GM18505 (cell line): ENCODE measurements around the gene MPHOSPH10.
"Not testable (repeated sequence)": the region's sequence is repeated elsewhere in the genome, so short reads cannot be mapped to it uniquely, and the experiment has no call there.

Experiments
- ATAC-seq: cut with Tn5 transposase; IDR thresholded peaks from one replicate; pipeline ENCODE4 v1.9.1; 2021; ENCODE audit not compliant: unreplicated experiment
- POLR2A ChIP-seq: IDR thresholded peaks from 4 replicates; pipeline ENCODE4 v1.6.1; 2011; ENCODE audit warnings: borderline replicate concordance; ENCODE audit not compliant: insufficient read depth, insufficient read length; ENCODE audit errors: extremely low read depth

The MPHOSPH10 gene, protein sequence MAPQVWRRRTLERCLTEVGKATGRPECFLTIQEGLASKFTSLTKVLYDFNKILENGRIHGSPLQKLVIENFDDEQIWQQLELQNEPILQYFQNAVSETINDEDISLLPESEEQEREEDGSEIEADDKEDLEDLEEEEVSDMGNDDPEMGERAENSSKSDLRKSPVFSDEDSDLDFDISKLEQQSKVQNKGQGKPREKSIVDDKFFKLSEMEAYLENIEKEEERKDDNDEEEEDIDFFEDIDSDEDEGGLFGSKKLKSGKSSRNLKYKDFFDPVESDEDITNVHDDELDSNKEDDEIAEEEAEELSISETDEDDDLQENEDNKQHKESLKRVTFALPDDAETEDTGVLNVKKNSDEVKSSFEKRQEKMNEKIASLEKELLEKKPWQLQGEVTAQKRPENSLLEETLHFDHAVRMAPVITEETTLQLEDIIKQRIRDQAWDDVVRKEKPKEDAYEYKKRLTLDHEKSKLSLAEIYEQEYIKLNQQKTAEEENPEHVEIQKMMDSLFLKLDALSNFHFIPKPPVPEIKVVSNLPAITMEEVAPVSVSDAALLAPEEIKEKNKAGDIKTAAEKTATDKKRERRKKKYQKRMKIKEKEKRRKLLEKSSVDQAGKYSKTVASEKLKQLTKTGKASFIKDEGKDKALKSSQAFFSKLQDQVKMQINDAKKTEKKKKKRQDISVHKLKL

DNA sequence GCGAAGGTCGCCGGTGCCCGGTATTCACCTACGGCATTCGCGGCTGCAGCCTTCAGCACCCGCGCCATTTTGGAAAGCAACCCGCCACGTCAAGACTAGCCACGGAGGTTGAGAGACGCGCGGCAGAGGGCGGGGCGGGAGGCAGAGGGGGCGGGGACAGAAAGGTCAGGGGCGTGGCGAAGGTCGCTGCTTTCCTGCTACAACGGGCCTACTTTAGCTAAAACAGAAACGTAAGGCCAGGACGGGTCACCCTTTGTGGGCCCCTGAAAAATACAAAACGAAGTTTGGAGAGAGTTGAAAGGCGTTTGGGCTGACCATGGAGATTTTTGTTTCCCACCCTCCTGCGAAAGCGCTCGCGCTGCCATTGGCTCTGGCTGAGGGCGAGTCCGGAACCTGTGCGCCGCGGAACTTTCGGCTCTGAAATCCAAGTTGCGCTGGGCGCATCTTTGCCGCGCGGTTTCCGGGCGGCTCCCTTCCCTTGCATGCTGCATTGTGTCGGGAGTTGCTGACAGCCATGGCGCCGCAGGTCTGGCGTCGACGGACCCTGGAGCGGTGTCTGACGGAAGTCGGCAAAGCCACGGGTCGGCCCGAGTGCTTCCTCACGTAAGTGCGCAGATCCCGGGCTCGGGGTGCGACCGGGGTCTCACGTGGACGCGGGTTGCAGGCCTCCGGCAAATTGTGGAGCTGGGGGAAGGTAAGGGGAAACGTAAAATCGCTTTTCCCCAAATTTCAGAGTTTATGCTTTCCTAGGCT is at the start of gene MPHOSPH10, which contains the start of gene MCEE:
MPHOSPH10 (plus strand) TSS at position 483 of the 753 bp plus-strand sequence; CDS start at position 515, 32 bp downstream.
MCEE (minus strand) TSS at position 78 of the 753 bp plus-strand sequence; CDS start at position 68, 10 bp downstream.
- TF ChIP-seq POLR2A, result peak; percentile 74
- ATAC-seq, result peak; percentile 93

DNA sequence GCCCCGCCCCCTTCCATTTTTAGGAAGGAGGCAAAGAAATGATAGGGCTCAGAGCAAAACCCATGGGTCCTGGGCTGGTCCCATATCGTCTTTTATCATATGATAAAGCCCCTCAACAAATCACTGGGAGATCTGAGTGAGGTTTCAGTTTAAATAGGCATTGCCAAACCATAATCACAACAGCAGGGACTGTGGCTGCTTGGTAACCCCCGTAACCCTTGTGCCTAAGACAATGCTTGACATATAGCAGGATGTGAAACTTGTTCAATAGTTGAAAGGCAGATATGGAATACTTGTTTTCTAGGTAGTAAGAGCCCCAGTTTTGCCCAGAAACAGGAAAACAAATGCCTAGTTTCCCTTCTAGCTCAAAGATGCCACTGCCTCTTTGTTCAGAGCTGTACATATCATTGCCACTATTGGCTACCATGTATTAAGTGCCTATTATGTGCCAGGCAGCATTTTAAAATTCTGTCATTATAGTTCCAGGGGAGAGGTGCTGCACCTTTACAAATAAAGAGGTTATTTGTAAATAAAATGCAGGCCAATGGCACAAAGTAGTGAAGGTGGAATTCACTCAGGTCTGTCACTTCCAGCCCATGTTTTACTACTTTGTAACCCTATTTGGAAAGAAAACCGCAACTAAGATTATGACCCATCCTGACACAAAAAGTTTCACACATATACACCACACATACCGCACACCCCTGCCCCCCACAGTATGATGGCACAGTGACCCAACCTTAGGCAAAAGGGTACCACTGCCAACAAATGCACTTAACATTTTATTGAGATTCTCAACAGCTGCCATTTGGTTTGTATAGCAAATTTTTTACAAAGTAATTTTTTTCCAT is 47.8 kb upstream of the MPHOSPH10 start:
- ATAC-seq, result no peak
- TF ChIP-seq POLR2A, result peak; percentile 28

DNA sequence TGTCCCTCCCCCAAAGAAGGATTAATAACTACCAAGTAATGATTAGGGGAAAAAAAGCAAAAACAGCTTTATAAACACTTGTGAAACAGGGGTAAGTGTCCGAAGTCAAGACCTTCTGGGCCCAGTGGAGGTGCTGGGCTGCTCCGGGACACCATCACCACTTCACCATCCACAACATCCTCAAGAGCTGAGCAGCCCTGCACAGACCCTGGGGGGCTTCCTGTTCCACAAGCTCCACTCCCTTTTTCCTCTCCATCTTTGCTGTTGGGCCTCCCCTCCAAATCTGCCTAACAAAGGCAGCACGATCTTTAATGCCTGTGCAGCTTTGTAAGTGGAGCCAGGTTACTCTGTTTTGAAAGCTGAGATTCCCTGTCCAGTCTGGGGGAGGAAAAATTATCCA is 47.1 kb upstream of the MPHOSPH10 start:
- not testable (repeated sequence) for ATAC-seq

DNA sequence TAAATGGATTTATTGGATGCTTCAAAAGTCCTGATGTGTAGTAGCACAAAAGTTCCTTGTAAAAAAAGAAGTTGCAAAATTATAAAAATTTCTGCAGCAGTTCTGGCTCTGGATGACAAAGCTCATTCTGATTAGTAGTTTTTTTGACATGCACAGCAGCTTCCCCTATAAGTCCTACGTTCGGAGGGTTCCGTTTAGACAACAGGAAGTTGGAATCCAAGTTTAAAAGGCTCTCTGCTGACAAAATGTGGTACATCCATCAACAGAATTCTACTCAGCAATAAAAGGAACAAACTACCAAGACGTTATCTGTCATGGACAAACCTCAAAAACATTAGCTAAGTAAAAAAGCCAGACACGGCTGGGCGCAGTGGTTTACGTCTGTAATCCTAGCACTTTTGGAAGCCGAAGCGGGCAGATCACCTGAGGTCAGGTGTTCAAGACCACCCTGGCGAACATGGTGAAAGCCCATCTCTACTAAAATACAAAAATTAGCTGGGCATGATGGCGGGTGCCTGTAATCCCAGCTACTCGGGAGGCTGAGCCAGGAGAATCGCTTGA is 46.6 kb upstream of the MPHOSPH10 start:
- not testable (repeated sequence) for ATAC-seq

DNA sequence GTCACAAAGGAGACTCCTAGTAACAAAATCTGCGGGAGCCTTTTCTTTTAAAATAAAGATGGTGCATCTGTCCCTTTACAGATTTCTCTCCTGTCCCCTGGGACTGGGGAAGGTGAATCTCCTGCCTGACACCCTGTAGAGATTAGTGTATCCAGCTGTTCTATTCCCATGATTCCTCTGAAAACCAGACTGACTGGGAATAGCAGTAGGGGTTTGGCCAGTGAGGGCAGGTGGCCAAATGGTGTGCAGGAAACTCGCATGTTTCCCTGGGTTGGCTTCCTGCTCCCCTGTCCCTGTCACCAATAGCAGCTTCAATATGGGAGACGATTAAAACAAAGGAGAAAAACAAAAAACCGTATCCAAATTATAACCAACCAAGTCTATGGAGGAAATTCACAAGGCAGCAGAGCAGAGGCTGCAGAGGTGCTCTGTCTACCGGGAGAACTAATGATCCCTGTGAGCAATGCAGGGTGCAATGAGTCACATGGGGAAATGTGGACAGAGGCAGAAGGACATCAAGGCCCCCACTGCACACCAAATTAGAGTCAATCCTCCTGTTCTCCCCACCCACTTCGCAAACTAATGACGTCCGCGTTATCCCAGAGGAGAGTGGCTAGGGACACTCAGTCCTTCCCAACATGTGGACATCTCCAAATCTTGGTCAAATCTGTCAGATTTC is 45.0 kb upstream of the MPHOSPH10 start:
- not testable (repeated sequence) for ATAC-seq

DNA sequence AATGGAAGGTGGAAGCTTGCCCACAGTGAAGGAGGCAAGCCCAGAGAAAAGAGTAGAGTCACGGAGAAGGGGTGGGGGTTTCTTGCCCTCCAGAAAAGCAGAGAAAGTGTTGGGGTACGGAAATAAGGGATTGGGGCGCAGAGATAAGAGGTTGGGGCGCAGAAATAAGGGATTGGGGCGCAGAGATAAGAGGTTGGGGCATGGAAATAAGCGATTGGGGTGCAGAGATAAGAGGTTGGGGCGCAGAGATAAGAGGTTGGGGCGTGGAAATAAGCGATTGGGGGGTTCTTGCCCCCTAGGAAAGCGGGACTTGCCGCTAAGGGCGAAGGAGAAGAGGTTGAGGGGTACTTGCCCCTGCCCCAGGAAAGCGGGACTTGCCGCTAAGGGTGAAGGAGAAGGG is 41.0 kb upstream of the MPHOSPH10 start:
- ATAC-seq, result not testable (repeated sequence)

DNA sequence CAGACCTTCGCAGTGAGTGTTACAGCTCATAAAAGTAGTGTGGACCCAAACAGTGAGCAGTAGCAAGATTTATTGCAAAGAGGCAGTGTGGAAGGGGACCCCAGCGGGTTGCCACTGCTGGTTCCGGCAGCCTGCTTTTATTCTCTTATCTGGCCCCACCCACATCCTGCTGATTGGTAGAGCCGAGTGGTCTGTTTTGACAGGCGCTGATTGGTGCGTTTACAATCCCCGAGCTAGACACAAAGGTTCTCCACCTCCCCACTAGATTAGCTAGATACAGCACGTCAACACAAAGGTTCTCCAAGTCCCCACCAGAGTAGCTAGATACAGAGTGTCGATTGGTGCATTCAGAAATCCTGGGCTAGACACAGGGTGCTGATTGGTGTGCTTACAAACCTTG is 38.6 kb upstream of the MPHOSPH10 start:
- ATAC-seq, result not testable (repeated sequence)

DNA sequence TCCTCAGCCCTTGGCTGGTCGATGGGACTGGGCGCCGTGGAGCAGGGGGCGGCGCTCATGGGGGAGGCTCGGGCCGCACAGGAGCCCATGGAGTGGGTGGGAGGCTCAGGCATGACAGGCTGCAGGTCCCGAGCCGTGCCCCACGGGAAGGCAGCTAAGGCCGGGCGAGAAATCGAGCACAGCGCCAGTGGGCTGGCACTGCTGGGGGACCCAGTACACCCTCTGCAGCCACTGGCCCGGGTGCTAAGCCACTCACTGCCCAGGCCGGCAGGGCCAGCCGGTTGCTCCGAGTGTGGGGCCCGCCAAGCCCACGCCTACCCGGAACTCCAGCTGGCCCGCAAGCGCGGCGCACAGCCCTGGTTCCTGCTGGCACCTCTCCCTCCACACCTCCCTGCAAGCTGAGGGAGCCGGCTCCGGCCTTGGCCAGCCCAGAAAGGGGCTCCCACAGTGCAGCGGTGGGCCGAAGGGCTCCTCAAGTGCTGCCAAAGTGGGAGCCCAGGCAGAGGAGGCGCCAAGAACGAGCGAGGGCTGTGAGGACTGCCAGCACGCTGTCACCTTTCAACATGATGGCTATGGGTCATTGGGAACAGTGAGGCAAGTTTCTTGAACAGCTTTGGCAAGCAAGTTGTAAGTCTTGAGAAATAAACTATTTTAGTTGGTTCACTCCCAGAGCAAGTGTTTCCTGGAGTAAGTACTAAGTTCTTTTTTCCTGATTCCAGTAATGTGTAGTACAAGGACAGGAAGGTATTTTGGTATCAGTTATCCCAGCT is 37.8 kb upstream of the MPHOSPH10 start:
- ATAC-seq, result not testable (repeated sequence)

DNA sequence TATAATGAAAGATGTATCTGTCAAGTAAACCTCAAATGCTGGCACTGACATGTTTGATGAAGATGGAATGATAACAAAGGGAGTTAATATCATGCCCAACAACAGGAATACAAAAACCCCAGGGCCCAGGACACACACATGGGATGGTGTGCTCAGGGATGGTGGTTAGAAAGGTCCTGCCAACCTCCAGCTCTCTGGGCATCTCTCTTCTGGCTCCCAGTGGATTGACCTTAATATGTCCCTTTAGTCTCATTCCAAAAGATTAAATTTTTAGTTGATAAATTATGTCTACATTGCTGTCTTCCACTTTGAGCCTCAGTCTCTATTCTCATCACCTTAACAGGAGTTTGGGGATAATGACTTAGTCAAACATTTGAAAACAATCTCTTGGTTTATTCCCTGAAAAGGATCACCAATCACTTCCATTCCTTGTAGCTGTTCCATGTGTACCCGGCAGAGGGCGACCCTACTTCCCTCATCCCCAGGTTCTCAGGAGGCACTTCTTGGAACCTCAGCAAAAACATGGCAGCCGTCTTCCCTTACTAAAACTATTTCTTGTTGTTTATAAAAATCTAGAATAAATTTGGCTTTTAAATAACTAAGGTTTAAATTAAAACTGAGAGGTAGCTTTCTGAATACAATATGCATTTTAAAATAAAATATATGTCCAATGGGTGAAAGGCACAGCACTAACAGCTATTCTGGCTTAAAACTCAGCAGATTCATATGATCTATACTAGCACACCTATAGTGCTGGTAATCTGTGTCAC is 30.1 kb upstream of the MPHOSPH10 start:
- ATAC-seq, result no peak
- no peak for TF ChIP-seq POLR2A

DNA sequence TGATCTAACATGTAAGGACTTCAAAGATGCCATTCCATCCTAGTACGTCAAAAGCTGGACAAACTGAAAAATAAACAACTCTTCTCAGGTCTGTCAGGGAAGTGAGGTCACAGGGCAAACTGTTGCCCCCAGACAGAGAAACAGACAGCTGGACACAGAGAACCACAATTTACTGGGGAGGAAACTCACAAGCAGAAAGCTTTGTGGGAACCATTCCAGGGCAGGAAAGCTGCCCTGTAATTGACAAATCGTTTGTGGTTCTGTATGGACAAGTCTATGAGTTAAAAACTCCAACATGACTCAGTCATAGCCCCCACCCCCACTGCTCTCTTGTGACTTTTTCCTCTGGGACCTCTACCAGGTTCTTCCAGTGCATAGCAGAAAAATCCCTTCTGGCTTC is 28.8 kb upstream of the MPHOSPH10 start:
- no peak for ATAC-seq
- no peak for TF ChIP-seq POLR2A

DNA sequence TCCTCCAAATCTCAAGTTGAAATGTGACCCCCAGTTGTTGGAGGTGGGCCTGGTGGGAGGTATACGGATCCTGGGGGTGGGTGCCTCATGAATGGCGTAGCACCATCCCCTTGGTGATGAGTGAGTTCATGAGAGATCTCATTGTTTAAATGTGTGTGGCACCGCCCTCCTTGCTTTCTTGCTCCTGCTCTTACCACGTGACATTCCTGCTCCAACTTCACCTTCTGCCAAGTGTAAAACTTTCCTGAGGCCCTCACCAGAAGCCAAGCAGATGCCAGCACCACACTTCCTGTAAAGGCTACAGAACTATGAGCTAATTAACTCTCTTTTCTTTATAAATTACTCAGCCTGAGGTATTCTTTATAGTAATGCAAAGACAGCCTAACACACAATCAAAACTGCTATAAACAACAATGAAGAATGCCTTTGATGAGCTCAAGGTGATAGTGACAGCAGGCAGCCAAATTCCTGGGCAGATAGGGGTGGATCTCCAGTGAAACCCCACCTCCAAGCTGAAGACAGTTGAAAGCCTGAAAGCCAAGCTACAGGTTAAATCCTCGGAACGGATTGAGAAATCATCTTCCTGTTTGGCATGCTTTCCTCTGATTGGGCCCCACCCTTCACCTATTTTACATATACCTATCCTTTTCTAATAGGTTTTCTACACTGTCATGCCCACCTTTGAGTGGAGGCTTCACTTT is 27.3 kb upstream of the MPHOSPH10 start:
- TF ChIP-seq POLR2A, result no peak

More for the DNA sequence above, 27.3 kb upstream of the MPHOSPH10 start:
- no peak for ATAC-seq
